HepG2 (cell line): Measurements from ENCODE around the gene RUVBL1. TPM values are rescaled to one million over a fixed set of nuclear protein-coding genes. Genes with fewer than 3 reads are reported as not detected.

Source experiments
- HNRNPK ChIP-seq: fragments of 200-400 bp; formaldehyde crosslinking; IDR thresholded peaks from 2 replicates; pipeline ENCODE4 v1.6.1; 2018; ENCODE audit warnings: low read length, low read depth, moderate library complexity, mild to moderate bottlenecking; ENCODE audit not compliant: poor library complexity, severe bottlenecking
- JUND ChIP-seq: sonication (generic); formaldehyde crosslinking; IDR thresholded peaks from 2 replicates; pipeline ENCODE4 v1.8.0; 2022; ENCODE audit warnings: mild to moderate bottlenecking, missing genetic modification reagents
- KDM5A ChIP-seq: fragments of 200-600 bp; sonication (generic); IDR thresholded peaks from 2 replicates; pipeline ENCODE4 v1.7.0; 2018; ENCODE audit warnings: antibody characterized with exemption, mild to moderate bottlenecking, low read length, borderline replicate concordance
- MTF2 ChIP-seq: sonication (generic); formaldehyde crosslinking; IDR thresholded peaks from 2 replicates; pipeline ENCODE4 v1.5.0; 2020; ENCODE audit warnings: missing genetic modification reagents, borderline replicate concordance
- PHF8 ChIP-seq: sonication (generic); formaldehyde crosslinking; IDR thresholded peaks from 2 replicates; pipeline ENCODE4 v1.5.0; 2020; ENCODE audit warnings: missing genetic modification reagents
- POGZ ChIP-seq: sonication (generic); formaldehyde crosslinking; IDR thresholded peaks from 2 replicates; pipeline ENCODE4 v1.4.0; 2020; ENCODE audit warnings: mild to moderate bottlenecking, missing genetic modification reagents
- RBM39 ChIP-seq: fragments of 200-400 bp; formaldehyde crosslinking; IDR thresholded peaks from one replicate; pipeline ENCODE4 v1.6.1; 2018; ENCODE audit warnings: antibody characterized with exemption, mild to moderate bottlenecking, low read depth, low read length; ENCODE audit not compliant: poor library complexity, severe bottlenecking
- ZFYVE20 ChIP-seq: sonication (generic); formaldehyde crosslinking; IDR thresholded peaks from 2 replicates; pipeline ENCODE4 v1.8.0; 2023; ENCODE audit warnings: low read depth, mild to moderate bottlenecking, moderate library complexity, missing genetic modification reagents, borderline replicate concordance
- ZNF556 ChIP-seq: sonication (generic); formaldehyde crosslinking; IDR thresholded peaks from 2 replicates; pipeline ENCODE4 v1.4.0; 2020; ENCODE audit warnings: mild to moderate bottlenecking, missing genetic modification reagents, borderline replicate concordance
- ZNF644 ChIP-seq: IDR thresholded peaks from 2 replicates; pipeline ENCODE4 v1.6.1; 2016; ENCODE audit warnings: low read depth
- ZNF879 ChIP-seq: sonication (generic); formaldehyde crosslinking; IDR thresholded peaks from 2 replicates; pipeline ENCODE4 v1.8.1; 2023; ENCODE audit warnings: missing genetic modification reagents
- polyA plus RNA-seq, 8 experiments: library from polyadenylated mRNA; depleted of rRNA in 3 of 8; stranded (reverse) in 7 of 8; unstranded in 1 of 8; fragments of >200 nt; fragmentation: Illumina TruSeq in 4 of 8; extraction: Trizol in 4 of 8; gene quantifications; 2 replicates each; pipeline versions ENCODE4 v1.2.1 to v1.2.3, GENCODE V29; 2011 to 2016; ENCODE audit warnings: low read depth in 4 of 8, missing spikeins in 1 of 8, mixed read lengths in 1 of 8; ENCODE audit not compliant: insufficient read depth in 1 of 8
- total RNA-seq, 5 experiments: library from RNA; depleted of rRNA; stranded (reverse); fragments of >200 nt; fragmentation: Illumina TruSeq; extraction: Trizol; gene quantifications; 2 replicates each; pipeline ENCODE4 v1.2.3, GENCODE V29; 2016; ENCODE audit warnings: low read depth in 1 of 5
- TF ChIP-seq, protein P1 (sequence below): sonication (generic); formaldehyde crosslinking; conservative IDR thresholded peaks from 2 replicates; pipeline ENCODE4 v1.8.1; 2023; ENCODE audit warnings: missing genetic modification reagents
- TF ChIP-seq, protein P2 (sequence below): sonication (generic); formaldehyde crosslinking; IDR thresholded peaks from 2 replicates; pipeline ENCODE4 v1.5.1; 2020; ENCODE audit warnings: missing genetic modification reagents, mild to moderate bottlenecking, borderline replicate concordance
- TF ChIP-seq, protein P3 (sequence below): sonication (generic); formaldehyde crosslinking; IDR thresholded peaks from 2 replicates; pipeline ENCODE4 v1.5.1; 2020; ENCODE audit warnings: mild to moderate bottlenecking, missing genetic modification reagents, borderline replicate concordance
- TF ChIP-seq, protein P4 (sequence below): sonication (generic); formaldehyde crosslinking; IDR thresholded peaks from 2 replicates; pipeline ENCODE4 v1.8.1; 2022; ENCODE audit warnings: low read depth, mild to moderate bottlenecking, missing genetic modification reagents
- TF ChIP-seq, protein P5 (sequence below): sonication (generic); formaldehyde crosslinking; conservative IDR thresholded peaks from 2 replicates; pipeline ENCODE4 v1.8.0; 2022; ENCODE audit warnings: low read depth, missing genetic modification reagents

RUVBL1 gene
- total and polyA plus RNA-seq, 2 of the 13 experiments (the other 11 are each of a cell fraction or from before 2014, with no cell fraction given): 32.7 to 86.3 TPM

DNA sequence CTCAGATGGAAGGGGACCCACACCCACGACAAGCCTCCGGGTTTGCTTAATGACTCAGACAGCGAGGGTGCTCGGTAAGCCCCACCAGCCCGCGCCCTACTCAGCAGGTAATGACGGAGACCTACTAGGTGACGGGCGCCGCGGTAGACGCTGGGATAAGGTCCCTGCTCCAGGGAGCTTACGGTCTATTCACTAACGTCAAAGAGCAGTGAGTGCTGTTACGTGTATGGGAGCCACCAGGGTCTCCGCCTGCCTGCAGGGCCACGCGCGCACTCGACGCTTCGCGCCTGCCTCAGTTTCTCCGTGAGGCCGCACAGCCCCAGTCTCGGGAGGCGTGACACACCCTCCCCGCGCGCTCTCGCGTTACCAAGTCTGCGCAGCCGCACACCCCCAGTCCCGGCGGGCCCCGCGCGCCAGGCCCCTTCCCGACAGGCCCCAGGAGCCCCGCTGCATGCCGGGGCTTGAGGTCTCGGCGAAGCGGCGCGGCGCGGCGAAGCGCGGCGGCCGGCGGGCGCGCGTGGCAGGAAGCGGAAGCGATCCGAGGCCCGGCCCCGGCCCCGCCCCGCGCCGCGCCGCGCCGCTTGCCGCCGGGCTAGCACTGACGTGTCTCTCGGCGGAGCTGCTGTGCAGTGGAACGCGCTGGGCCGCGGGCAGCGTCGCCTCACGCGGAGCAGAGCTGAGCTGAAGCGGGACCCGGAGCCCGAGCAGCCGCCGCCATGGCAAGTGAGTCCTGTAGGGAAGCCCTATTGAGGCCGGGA, 71.6 kb downstream of the RUVBL1 start, which contains the start of gene SEC61A1 (continued):
- TF ChIP-seq, protein P1, sequence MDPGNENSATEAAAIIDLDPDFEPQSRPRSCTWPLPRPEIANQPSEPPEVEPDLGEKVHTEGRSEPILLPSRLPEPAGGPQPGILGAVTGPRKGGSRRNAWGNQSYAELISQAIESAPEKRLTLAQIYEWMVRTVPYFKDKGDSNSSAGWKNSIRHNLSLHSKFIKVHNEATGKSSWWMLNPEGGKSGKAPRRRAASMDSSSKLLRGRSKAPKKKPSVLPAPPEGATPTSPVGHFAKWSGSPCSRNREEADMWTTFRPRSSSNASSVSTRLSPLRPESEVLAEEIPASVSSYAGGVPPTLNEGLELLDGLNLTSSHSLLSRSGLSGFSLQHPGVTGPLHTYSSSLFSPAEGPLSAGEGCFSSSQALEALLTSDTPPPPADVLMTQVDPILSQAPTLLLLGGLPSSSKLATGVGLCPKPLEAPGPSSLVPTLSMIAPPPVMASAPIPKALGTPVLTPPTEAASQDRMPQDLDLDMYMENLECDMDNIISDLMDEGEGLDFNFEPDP (CRISPR knock-in tag): no peak
- TF ChIP-seq KDM5A (no peak), JUND (CRISPR knock-in tag) (peak; percentile 51; the same call in 1 of the 2 replicates), ZFYVE20 (CRISPR knock-in tag) (peak; percentile 16; the same call in 1 of the 2 replicates), MTF2 (peak; percentile 55; the same call in 1 of the 2 replicates), ZNF556 (CRISPR knock-in tag) (no peak), ZNF644 (no peak), RBM39 (no peak), POGZ (CRISPR knock-in tag) (peak; percentile 85), ZNF879 (CRISPR knock-in tag) (no peak), HNRNPK (no peak), PHF8 (CRISPR knock-in tag) (peak; percentile 90)
- TF ChIP-seq, protein P2, sequence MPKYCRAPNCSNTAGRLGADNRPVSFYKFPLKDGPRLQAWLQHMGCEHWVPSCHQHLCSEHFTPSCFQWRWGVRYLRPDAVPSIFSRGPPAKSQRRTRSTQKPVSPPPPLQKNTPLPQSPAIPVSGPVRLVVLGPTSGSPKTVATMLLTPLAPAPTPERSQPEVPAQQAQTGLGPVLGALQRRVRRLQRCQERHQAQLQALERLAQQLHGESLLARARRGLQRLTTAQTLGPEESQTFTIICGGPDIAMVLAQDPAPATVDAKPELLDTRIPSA: 0 out of 2 replicates have a peak, but pooled peaks have one; percentile 91
- TF ChIP-seq, protein P3, sequence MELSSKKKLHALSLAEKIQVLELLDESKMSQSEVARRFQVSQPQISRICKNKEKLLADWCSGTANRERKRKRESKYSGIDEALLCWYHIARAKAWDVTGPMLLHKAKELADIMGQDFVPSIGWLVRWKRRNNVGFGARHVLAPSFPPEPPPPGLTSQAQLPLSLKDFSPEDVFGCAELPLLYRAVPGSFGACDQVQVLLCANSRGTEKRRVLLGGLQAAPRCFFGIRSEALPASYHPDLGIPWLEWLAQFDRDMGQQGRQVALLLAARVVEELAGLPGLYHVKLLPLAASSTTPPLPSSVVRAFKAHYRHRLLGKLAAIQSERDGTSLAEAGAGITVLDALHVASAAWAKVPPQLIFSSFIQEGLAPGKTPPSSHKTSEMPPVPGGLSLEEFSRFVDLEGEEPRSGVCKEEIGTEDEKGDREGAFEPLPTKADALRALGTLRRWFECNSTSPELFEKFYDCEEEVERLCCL (CRISPR knock-in tag): peak; percentile 71; the same call in 1 of the 2 replicates
- TF ChIP-seq, protein P4, sequence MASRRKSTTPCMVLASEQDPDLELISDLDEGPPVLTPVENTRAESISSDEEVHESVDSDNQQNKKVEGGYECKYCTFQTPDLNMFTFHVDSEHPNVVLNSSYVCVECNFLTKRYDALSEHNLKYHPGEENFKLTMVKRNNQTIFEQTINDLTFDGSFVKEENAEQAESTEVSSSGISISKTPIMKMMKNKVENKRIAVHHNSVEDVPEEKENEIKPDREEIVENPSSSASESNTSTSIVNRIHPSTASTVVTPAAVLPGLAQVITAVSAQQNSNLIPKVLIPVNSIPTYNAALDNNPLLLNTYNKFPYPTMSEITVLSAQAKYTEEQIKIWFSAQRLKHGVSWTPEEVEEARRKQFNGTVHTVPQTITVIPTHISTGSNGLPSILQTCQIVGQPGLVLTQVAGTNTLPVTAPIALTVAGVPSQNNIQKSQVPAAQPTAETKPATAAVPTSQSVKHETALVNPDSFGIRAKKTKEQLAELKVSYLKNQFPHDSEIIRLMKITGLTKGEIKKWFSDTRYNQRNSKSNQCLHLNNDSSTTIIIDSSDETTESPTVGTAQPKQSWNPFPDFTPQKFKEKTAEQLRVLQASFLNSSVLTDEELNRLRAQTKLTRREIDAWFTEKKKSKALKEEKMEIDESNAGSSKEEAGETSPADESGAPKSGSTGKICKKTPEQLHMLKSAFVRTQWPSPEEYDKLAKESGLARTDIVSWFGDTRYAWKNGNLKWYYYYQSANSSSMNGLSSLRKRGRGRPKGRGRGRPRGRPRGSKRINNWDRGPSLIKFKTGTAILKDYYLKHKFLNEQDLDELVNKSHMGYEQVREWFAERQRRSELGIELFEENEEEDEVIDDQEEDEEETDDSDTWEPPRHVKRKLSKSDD (CRISPR knock-in tag): no peak; the same call in 1 of the 2 replicates
- TF ChIP-seq, protein P5, sequence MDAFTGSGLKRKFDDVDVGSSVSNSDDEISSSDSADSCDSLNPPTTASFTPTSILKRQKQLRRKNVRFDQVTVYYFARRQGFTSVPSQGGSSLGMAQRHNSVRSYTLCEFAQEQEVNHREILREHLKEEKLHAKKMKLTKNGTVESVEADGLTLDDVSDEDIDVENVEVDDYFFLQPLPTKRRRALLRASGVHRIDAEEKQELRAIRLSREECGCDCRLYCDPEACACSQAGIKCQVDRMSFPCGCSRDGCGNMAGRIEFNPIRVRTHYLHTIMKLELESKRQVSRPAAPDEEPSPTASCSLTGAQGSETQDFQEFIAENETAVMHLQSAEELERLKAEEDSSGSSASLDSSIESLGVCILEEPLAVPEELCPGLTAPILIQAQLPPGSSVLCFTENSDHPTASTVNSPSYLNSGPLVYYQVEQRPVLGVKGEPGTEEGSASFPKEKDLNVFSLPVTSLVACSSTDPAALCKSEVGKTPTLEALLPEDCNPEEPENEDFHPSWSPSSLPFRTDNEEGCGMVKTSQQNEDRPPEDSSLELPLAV (CRISPR knock-in tag): 0 out of 2 replicates have a peak, but pooled peaks have one; percentile 20
